Left lung (tissue), 10 donors: Measurements from ENCODE around the gene SMARCD3. TPM values are rescaled to one million over a fixed set of nuclear protein-coding genes. Genes with fewer than 3 reads are reported as not detected.
A peak's percentile ranks its signal among the peaks of the same experiment; 100 is the strongest.

Experiments used
- ATAC-seq: fragments of 200-7000 bp; cut with Tn5 transposase; one replicate; pipeline ENCODE4 v1.9.1; 2020; ENCODE audit warnings: moderate library complexity
- DNase-seq, 4 donors: peaks; one replicate each; pipeline ENCODE4 v3.0.0-alpha.2; 2013 to 2020
- H3K27ac ChIP-seq, 2 donors: fragments of 200-600 bp; sonication (generic) in 1 of 2; one replicate each; pipeline versions ENCODE4 v1.5.0 to v1.8.0; 2020 to 2021
- H3K27me3 ChIP-seq, 2 donors: fragments of 200-600 bp; sonication (generic) in 1 of 2; one replicate each; pipeline versions ENCODE4 v1.5.0 to v1.8.0; 2020 to 2021
- H3K36me3 ChIP-seq, 2 donors: fragments of 200-600 bp; sonication (generic) in 1 of 2; one replicate each; pipeline versions ENCODE4 v1.5.0 to v1.8.0; 2020 to 2021
- H3K4me1 ChIP-seq, 2 donors: fragments of 200-600 bp; one replicate each; pipeline ENCODE4 v1.8.0; 2021
- H3K4me3 ChIP-seq, 2 donors: fragments of 200-600 bp; sonication (generic) in 1 of 2; one replicate each; pipeline versions ENCODE4 v1.5.0 to v1.8.0; 2020 to 2021; ENCODE audit warnings: mild to moderate bottlenecking in 1 of 2
- H3K9me3 ChIP-seq, 2 donors: fragments of 200-600 bp; sonication (generic) in 1 of 2; one replicate each; pipeline versions ENCODE4 v1.5.0 to v1.8.0; 2020 to 2021
- intact Hi-C, 2 donors: fragments of 100-400 bp; cut with DNase I; formaldehyde crosslinking; loops; one replicate each; pipeline versions ENCODE4 v1.11.2 to v1.14.2; 2022
- polyA plus RNA-seq, 6 donors: library from polyadenylated mRNA; unstranded; fragments of 120-200 nt; gene quantifications; one replicate each; pipeline ENCODE4 v1.2.1, GENCODE V29; 2013; ENCODE audit not compliant: insufficient read length in 6 of 6
- total RNA-seq, 2 donors: library from RNA; stranded (reverse); fragmentation: NEBNext Ultra II Directional; extraction: Animal tissue kit (Norgen Biotek cat#: 25700); gene quantifications; one replicate each; pipeline ENCODE4 v1.2.1, GENCODE V29; 2021
- TF ChIP-seq, protein P1 (sequence below), 2 donors: fragments of 200-600 bp; sonication (generic) in 1 of 2; IDR thresholded peaks; one replicate each; pipeline versions ENCODE4 v1.5.0 to v1.8.0; 2021; ENCODE audit warnings: antibody characterized with exemption in 2 of 2
- donor health status: DM: no; HTN: yes; CAD: no.
- donor health status: DM: no; HTN: no; CAD: no.

The SMARCD3 gene
- total and polyA plus RNA-seq, 8 donors = 45.5 to 130 (median 95.3) TPM

- DNase-seq (no peak), ATAC-seq (no peak)
- Histone ChIP-seq H3K9me3 (no peaks in the 10 kb centered on the region), H3K36me3 (peaks cover 0 to 7% of the 10 kb centered on the region in 2 donors), H3K4me3 (no peak overlapping the region), H3K27me3 (peaks cover 0 to 40% of the 10 kb centered on the region in 2 donors), H3K27ac (no peak overlapping the region), H3K4me1 (no peaks in the 10 kb centered on the region)
- TF ChIP-seq, protein P1, sequence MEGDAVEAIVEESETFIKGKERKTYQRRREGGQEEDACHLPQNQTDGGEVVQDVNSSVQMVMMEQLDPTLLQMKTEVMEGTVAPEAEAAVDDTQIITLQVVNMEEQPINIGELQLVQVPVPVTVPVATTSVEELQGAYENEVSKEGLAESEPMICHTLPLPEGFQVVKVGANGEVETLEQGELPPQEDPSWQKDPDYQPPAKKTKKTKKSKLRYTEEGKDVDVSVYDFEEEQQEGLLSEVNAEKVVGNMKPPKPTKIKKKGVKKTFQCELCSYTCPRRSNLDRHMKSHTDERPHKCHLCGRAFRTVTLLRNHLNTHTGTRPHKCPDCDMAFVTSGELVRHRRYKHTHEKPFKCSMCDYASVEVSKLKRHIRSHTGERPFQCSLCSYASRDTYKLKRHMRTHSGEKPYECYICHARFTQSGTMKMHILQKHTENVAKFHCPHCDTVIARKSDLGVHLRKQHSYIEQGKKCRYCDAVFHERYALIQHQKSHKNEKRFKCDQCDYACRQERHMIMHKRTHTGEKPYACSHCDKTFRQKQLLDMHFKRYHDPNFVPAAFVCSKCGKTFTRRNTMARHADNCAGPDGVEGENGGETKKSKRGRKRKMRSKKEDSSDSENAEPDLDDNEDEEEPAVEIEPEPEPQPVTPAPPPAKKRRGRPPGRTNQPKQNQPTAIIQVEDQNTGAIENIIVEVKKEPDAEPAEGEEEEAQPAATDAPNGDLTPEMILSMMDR (IDR thresholded peaks at IDR 0.05) = no peak
- intact Hi-C loops = no loop called here
Observed at GRCh38 chr7:151207315-151207714, 41.2 kb downstream of the SMARCD3 start.

GRCh38 chr7:151206914-151207313, 41.6 kb downstream of the SMARCD3 start:
- DNase-seq (no peak), ATAC-seq (no peak)
- H3K27me3 ChIP-seq = peaks cover 0 to 40% of the 10 kb centered on the region in 2 donors
- no peaks in the 10 kb centered on the region for H3K4me1 ChIP-seq
- H3K9me3 ChIP-seq = no peaks in the 10 kb centered on the region
- TF ChIP-seq, protein P1 (IDR thresholded peaks at IDR 0.05) = no peak
- intact Hi-C loops = no loop called here
- peaks cover 0 to 3% of the 10 kb centered on the region in 2 donors for H3K36me3 ChIP-seq
- peak overlapping the region in 1 of 2 donors; percentile 8 for H3K27ac ChIP-seq
- no peak overlapping the region for H3K4me3 ChIP-seq

DNA sequence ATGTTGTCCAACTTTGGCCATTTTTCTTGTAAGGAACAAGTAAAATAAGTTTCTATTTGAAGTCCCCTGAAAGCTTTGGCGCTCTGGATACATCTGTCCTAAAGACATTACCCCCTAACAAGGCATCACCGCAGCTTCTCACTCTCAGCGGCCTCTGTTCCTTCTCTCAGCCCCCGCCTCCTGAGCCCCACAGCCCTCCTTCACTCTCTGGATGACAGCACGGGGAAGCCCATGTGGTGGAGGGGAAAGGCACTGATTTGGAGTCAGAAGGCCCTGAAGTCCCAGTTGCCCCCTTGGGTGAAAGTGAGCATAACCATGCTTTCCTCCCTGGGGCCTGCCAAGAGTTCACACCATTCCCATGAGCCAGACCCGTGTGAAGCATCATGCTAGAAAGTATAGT, 42.8 kb downstream of the SMARCD3 start:
- no peaks in the 10 kb centered on the region for H3K36me3 ChIP-seq
- H3K4me1 ChIP-seq = no peaks in the 10 kb centered on the region
- TF ChIP-seq, protein P1 (IDR thresholded peaks at IDR 0.05) = no peak
- ATAC-seq (no peak), DNase-seq (no peak)
- peaks cover 0 to 40% of the 10 kb centered on the region in 2 donors for H3K27me3 ChIP-seq
- H3K27ac ChIP-seq = no peak overlapping the region
- intact Hi-C loops = no loop called here
- H3K4me3 ChIP-seq = no peak overlapping the region
- no peaks in the 10 kb centered on the region for H3K9me3 ChIP-seq

GRCh38 chr7:151204383-151205032, 44.0 kb downstream of the SMARCD3 start:
- ATAC-seq (peak; percentile 28), DNase-seq (no peak)
- TF ChIP-seq, protein P1 (IDR thresholded peaks at IDR 0.05) = no peak
- no peak overlapping the region for H3K27ac ChIP-seq
- no peaks in the 10 kb centered on the region for H3K4me1 ChIP-seq
- H3K36me3 ChIP-seq = no peaks in the 10 kb centered on the region
- intact Hi-C loops = no loop called here
- H3K9me3 ChIP-seq = no peaks in the 10 kb centered on the region
- H3K27me3 ChIP-seq = peaks cover 0 to 40% of the 10 kb centered on the region in 2 donors
- H3K4me3 ChIP-seq = no peak overlapping the region

GRCh38 chr7:151202836-151203235, 45.7 kb downstream of the SMARCD3 start:
- H3K4me3 ChIP-seq = no peak overlapping the region
- H3K27ac ChIP-seq = no peak overlapping the region
- peaks cover 0 to 40% of the 10 kb centered on the region in 2 donors for H3K27me3 ChIP-seq
- ATAC-seq = no peak
- intact Hi-C loops = no loop called here
- no peaks in the 10 kb centered on the region for H3K9me3 ChIP-seq
- no peak for DNase-seq
- TF ChIP-seq, protein P1 (IDR thresholded peaks at IDR 0.05) = no peak
- H3K4me1 ChIP-seq = no peaks in the 10 kb centered on the region
- H3K36me3 ChIP-seq = no peaks in the 10 kb centered on the region
